Mesendoderm (in vitro differentiated cells): ENCODE results near the gene AVPR2.

Experiments
- DNase-seq: peaks from one replicate; pipeline ENCODE4 v3.0.0; 2013
- H2AK5ac ChIP-seq: 2 replicates; pipeline ENCODE4 v1.6.1; 2013; ENCODE audit warnings: low read length, inconsistent platforms
- H2BK120ac ChIP-seq: 2 replicates; pipeline ENCODE4 v1.6.1; 2013; ENCODE audit warnings: low read depth, mild to moderate bottlenecking, low read length, moderate library complexity, mixed read lengths
- H2BK15ac ChIP-seq: replicated peaks from 2 replicates; pipeline ENCODE4 v1.6.1; 2013; ENCODE audit warnings: low read depth, mild to moderate bottlenecking, moderate library complexity
- H2BK5ac ChIP-seq: 2 replicates; pipeline ENCODE4 v1.6.1; 2013; ENCODE audit warnings: low read length, inconsistent platforms
- H3K18ac ChIP-seq: 2 replicates; pipeline ENCODE4 v1.6.1; 2013; ENCODE audit warnings: mild to moderate bottlenecking, low read length, mixed read lengths
- H3K23ac ChIP-seq: one replicate; pipeline ENCODE4 v1.6.1; 2013; ENCODE audit warnings: low read length
- H3K27ac ChIP-seq: 2 replicates; pipeline ENCODE4 v1.5.1; 2013; ENCODE audit warnings: low read depth, mild to moderate bottlenecking, inconsistent platforms, low read length, moderate library complexity
- H3K27me3 ChIP-seq: 2 replicates; pipeline ENCODE4 v1.6.1; 2013; ENCODE audit warnings: low read length, control low read depth, mild to moderate bottlenecking, inconsistent platforms; ENCODE audit not compliant: insufficient read depth, poor library complexity
- H3K36me3 ChIP-seq: 2 replicates; pipeline ENCODE4 v1.6.1; 2013; ENCODE audit warnings: low read length, inconsistent platforms; ENCODE audit not compliant: control insufficient read depth, insufficient read depth
- H3K4ac ChIP-seq: one replicate; pipeline ENCODE4 v1.6.1; 2013; ENCODE audit warnings: low read depth, mild to moderate bottlenecking, low read length, moderate library complexity
- H3K4me1 ChIP-seq: 2 replicates; pipeline ENCODE4 v1.6.1; 2013; ENCODE audit warnings: low read depth, low read length, inconsistent platforms; ENCODE audit not compliant: control insufficient read depth
- H3K4me2 ChIP-seq: 2 replicates; pipeline ENCODE4 v1.6.1; 2013; ENCODE audit warnings: low read length
- H3K4me3 ChIP-seq: 2 replicates; pipeline ENCODE4 v1.5.1; 2013; ENCODE audit warnings: mild to moderate bottlenecking, low read length
- H3K56ac ChIP-seq: one replicate; pipeline ENCODE4 v1.6.1; 2013; ENCODE audit warnings: low read length
- H3K79me1 ChIP-seq: 2 replicates; pipeline ENCODE4 v1.6.1; 2013; ENCODE audit warnings: low read length, inconsistent platforms
- H3K79me2 ChIP-seq: 2 replicates; pipeline ENCODE4 v1.6.1; 2013; ENCODE audit warnings: mild to moderate bottlenecking, low read length; ENCODE audit not compliant: control insufficient read depth, insufficient read depth
- H3K9ac ChIP-seq: 2 replicates; pipeline ENCODE4 v1.6.1; 2013; ENCODE audit warnings: low read length, inconsistent platforms
- H4K5ac ChIP-seq: one replicate; pipeline ENCODE4 v1.6.1; 2013; ENCODE audit warnings: low read length
- H4K8ac ChIP-seq: one replicate; pipeline ENCODE4 v1.6.1; 2013; ENCODE audit warnings: low read depth, mild to moderate bottlenecking, control low read depth, low read length, moderate library complexity
- WGBS: extraction: QIAGEN DNeasy Blood & Tissue Kit; methylation state at CpG from one replicate; pipeline ENCODE4 v1.1.7; 2013; ENCODE audit warnings: low lambda C conversion rate, missing lambda C conversion rate; ENCODE audit not compliant: insufficient coverage; ENCODE audit errors: extremely low coverage; 5-methylcytosine and 5-hydroxymethylcytosine counted together

Gene AVPR2

DNA sequence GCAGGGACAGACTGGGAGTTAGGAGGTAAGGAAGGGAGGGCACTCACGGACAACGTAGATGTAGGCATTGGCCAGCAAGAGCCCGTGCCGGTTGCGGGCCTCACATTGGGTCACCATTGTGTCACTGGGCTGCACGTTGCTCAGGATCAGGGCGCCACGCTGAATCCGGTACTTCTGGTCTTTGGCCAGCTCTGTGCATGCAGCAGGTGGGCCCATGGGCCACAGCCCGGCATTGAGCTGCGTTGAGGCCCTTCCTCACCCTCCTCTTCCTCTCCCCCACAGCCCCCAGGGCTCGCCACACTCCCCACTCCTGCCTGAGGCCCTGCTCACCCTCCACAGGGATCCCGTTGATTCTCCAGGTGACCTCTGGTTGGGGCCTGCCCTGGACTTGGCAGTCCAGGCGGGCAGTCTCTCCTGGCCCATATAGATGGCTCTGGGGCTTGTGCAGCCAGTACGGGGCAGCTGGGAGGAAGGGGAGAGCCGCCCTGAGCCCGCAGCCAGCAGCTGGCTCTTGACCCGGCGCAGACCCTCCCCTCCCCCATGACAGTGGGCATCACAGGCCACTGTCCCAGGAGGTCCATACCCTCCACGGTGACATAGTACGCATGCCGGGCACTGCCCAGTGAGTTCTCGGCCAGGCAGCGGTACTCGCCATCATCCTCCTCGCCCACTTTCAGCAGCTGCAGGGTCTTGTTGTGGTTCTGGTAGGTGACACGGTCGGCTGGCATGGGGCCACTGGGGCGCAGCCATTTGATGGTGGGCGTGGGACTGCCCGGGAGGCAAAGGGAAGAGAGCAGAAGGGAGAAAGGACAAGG is 34.8 kb upstream of the AVPR2 start:
- H2BK15ac ChIP-seq = no peak overlapping the region
- H3K36me3 ChIP-seq = peaks cover 1% of the 10 kb centered on the region
- peaks cover under 1% of the 10 kb centered on the region for H3K4me1 ChIP-seq
- no peak overlapping the region for H3K18ac ChIP-seq
- no peaks in the 10 kb centered on the region for H3K79me1 ChIP-seq
- no peak for DNase-seq
- H3K9ac ChIP-seq = no peak overlapping the region
- no peaks in the 10 kb centered on the region for H3K79me2 ChIP-seq
- H2BK5ac ChIP-seq = no peak overlapping the region
- H2BK120ac ChIP-seq = no peak overlapping the region
- H3K56ac ChIP-seq = no peak overlapping the region
- no peak overlapping the region for H3K4ac ChIP-seq
- no peak overlapping the region for H3K4me2 ChIP-seq
- H3K27ac ChIP-seq = no peak overlapping the region
- H4K5ac ChIP-seq = no peak overlapping the region
- H3K27me3 ChIP-seq = no peaks in the 10 kb centered on the region
- H3K4me3 ChIP-seq = no peak overlapping the region
- no peak overlapping the region for H2AK5ac ChIP-seq
- WGBS = no CpG with 5 or more reads among the region's 31 CpGs
- no peak overlapping the region for H4K8ac ChIP-seq
- no peak overlapping the region for H3K23ac ChIP-seq

DNA sequence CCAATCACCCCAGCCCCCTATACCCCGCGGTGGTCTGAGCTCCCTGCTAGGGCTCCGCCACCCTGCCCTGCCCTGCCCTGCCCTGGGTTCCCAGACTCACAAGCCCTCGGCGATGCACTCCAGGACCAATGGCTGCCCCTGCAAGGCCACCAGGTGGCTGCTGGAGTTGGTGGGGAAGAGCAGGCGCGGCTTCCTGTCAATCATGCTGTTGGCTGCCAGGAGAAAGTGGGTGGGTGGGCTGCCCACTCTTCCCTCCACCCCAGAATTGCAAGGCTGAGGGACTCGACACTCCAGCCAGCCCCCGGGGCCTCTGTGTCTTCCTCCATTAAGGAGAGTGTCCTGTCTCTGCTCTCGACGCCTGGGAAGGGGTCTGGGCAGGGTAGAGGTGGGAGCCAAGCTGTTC is 34.2 kb upstream of the AVPR2 start:
- Histone ChIP-seq H2AK5ac (no peak overlapping the region), H2BK120ac (no peak overlapping the region), H4K5ac (no peak overlapping the region), H4K8ac (no peak overlapping the region), H2BK5ac (no peak overlapping the region), H3K36me3 (peaks cover 1% of the 10 kb centered on the region), H3K79me1 (no peaks in the 10 kb centered on the region), H3K18ac (no peak overlapping the region), H3K23ac (no peak overlapping the region), H3K4me1 (peaks cover 3% of the 10 kb centered on the region), H3K56ac (no peak overlapping the region), H3K27me3 (no peaks in the 10 kb centered on the region), H3K4ac (no peak overlapping the region), H3K9ac (no peak overlapping the region), H3K79me2 (no peaks in the 10 kb centered on the region), H3K27ac (no peak overlapping the region), H2BK15ac (no peak overlapping the region), H3K4me3 (no peak overlapping the region), H3K4me2 (no peak overlapping the region)
- no CpG with 5 or more reads among the region's 11 CpGs for WGBS
- DNase-seq = no peak

DNA sequence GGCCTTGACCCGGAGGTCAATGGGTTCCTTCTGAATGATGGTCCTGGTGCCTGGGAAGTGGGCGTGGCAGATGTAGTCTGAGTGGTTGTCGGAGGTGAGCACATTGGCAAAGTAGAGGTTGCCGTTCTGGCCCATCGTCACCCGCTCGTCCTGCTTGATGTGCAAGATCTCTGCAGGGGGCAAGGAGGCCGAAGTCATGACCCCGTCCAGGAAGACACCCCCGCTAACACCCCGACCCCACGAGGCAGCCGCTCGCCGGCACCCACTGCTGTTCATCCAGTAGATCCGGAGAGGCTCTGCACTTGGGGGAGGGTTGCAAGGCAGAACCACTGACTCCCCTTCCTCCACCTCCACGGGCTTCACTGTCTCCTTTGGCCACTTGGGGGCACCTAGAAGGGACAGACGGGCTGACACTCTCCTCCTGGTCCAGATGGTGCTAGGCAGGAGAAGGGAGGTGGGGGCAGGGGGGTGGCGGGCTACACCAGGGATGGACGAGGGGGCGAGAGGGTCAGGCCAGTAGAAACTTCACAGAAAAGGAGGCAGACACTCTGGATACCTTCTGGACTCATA is 33.6 kb upstream of the AVPR2 start:
- H3K27ac ChIP-seq = no peak overlapping the region

DNA sequence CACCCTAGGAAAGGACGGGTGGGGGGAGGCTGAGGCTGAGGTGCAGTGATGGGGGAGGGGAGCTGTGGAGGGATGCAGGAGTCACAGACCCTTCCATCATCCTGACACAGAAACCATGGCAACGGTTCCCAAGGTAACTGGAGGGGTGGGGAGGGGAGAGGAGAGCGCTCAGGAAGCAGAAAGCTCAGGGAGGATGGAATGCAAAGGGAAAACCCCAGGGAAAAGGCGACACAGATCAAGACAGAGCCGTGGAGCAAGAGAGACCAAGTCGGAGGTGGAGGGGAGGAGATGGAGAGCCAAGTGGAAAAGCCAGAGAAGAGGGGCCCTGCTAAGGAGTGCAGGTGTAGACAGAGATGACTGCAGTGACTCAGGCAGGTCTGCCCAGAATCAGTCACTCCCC is 33.0 kb upstream of the AVPR2 start:
- Histone ChIP-seq H3K4me3 (no peak overlapping the region), H3K4me2 (no peak overlapping the region), H4K8ac (no peak overlapping the region), H3K56ac (no peak overlapping the region), H3K36me3 (peaks cover 1% of the 10 kb centered on the region), H3K18ac (no peak overlapping the region), H3K27me3 (no peaks in the 10 kb centered on the region), H3K79me2 (no peaks in the 10 kb centered on the region), H2AK5ac (no peak overlapping the region), H3K79me1 (no peaks in the 10 kb centered on the region), H3K9ac (no peak overlapping the region), H3K23ac (no peak overlapping the region), H3K27ac (no peak overlapping the region), H2BK5ac (no peak overlapping the region), H4K5ac (no peak overlapping the region), H3K4me1 (peaks cover 5% of the 10 kb centered on the region), H3K4ac (no peak overlapping the region), H2BK15ac (no peak overlapping the region), H2BK120ac (no peak overlapping the region)
- DNase-seq = peak; percentile 58
- no CpG with 5 or more reads among the region's 6 CpGs for WGBS

More for the DNA sequence above, 33.6 kb upstream of the AVPR2 start:
- H3K9ac ChIP-seq = no peak overlapping the region
- no peak overlapping the region for H2BK15ac ChIP-seq
- no peaks in the 10 kb centered on the region for H3K27me3 ChIP-seq
- no CpG with 5 or more reads among the region's 21 CpGs for WGBS
- H3K23ac ChIP-seq = no peak overlapping the region
- H3K79me1 ChIP-seq = no peaks in the 10 kb centered on the region
- H4K8ac ChIP-seq = no peak overlapping the region
- H3K4ac ChIP-seq = no peak overlapping the region
- no peak overlapping the region for H3K4me3 ChIP-seq
- H2BK5ac ChIP-seq = no peak overlapping the region
- H3K79me2 ChIP-seq = no peaks in the 10 kb centered on the region
- H3K36me3 ChIP-seq = peaks cover 1% of the 10 kb centered on the region
- H4K5ac ChIP-seq = no peak overlapping the region
- H3K4me2 ChIP-seq = no peak overlapping the region
- H3K56ac ChIP-seq = no peak overlapping the region
- H3K18ac ChIP-seq = no peak overlapping the region
- no peak overlapping the region for H2AK5ac ChIP-seq
- no peak for DNase-seq
- peaks cover 3% of the 10 kb centered on the region for H3K4me1 ChIP-seq
- H2BK120ac ChIP-seq = no peak overlapping the region

DNA sequence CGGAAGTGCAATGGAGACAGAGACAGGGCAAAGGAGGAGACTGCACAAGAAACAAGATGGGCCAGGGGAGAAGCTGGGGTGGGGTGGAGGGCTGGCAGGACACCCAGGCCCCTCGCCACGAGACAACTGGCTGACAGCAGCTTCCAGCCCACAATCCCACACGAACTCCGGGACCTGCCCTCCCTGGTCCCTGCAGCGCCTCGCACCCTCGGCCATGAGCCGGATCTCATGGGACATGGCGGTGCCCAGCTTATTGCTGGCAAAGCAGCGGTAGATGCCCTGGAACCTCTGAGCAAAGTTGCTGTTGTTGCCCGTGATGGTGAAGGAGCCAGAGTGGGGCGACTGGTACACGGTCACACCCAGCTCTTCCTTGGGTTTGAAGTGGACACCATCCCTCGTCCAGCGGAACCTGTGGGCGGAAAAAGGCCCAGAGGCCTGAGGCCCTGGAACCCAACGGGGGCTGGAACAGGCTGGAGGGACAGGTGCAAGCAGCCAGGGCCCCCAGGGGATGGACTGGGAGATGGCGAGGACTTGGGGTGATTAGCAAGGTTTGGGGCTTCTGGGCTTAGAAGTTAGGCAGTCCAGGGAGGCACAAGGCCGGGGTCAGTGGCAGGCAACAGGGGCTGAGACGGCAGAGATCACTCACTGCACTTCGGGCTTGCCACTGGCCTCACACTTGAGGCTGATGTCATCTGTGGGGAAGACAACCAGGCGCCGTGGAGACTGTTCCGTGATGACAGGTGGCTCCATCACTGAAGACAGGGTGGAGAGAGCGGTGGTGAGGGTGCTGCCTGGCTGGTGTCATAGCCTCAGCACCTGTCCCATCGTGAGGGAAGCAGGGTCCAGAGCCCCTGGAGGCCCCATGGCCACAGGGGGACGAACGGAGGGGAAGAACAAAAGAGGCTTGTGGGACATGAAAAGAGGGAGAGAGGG is 32.3 kb upstream of the AVPR2 start:
- no peak overlapping the region for H4K5ac ChIP-seq
- no peaks in the 10 kb centered on the region for H3K27me3 ChIP-seq
- H3K23ac ChIP-seq = no peak overlapping the region
- H3K36me3 ChIP-seq = peaks cover 1% of the 10 kb centered on the region
- H2BK120ac ChIP-seq = no peak overlapping the region
- DNase-seq = no peak
- no peak overlapping the region for H3K4me2 ChIP-seq
- H3K18ac ChIP-seq = no peak overlapping the region
- H3K79me2 ChIP-seq = no peaks in the 10 kb centered on the region
- no peak overlapping the region for H3K27ac ChIP-seq
- no peaks in the 10 kb centered on the region for H3K79me1 ChIP-seq
- H3K4me3 ChIP-seq = no peak overlapping the region
- H3K56ac ChIP-seq = no peak overlapping the region
- H4K8ac ChIP-seq = no peak overlapping the region
- no CpG with 5 or more reads among the region's 29 CpGs for WGBS
- no peak overlapping the region for H3K9ac ChIP-seq
- H2AK5ac ChIP-seq = no peak overlapping the region
- H2BK5ac ChIP-seq = no peak overlapping the region
- no peak overlapping the region for H3K4ac ChIP-seq
- H2BK15ac ChIP-seq = no peak overlapping the region
- H3K4me1 ChIP-seq = peaks cover 5% of the 10 kb centered on the region
